Activated gamma-delta T cell treated with Interleukin-2 at 50 U/mL for 16 hours (primary cell): ENCODE data around the gene RBP3.

Experiments used
- DNase-seq: peaks from one replicate; pipeline ENCODE4 v3.0.0-alpha.2; 2020

Gene RBP3

GRCh38 chr10:47403446-47404318 lies 55.5 kb downstream of the RBP3 start:
- no peak for DNase-seq

- no peak for DNase-seq
These were observed 56.3 kb downstream of the RBP3 start for GRCh38 chr10:47404446-47404845.

- DNase-seq: no peak
These were observed 56.8 kb downstream of the RBP3 start for GRCh38 chr10:47404937-47405336.

GRCh38 chr10:47405857-47406547 lies 57.8 kb downstream of the RBP3 start:
- no peak for DNase-seq

GRCh38 chr10:47406548-47406869 lies 58.3 kb downstream of the RBP3 start:
- no peak for DNase-seq

- no peak for DNase-seq
These were observed 58.9 kb downstream of the RBP3 start for GRCh38 chr10:47406870-47407691.
